ENCODE data around the gene METRN. TPM values are rescaled to one million over a fixed set of nuclear protein-coding genes. Genes with fewer than 3 reads are reported as not detected.
A peak's percentile ranks its signal among the peaks of the same experiment; 100 is the strongest.

METRN gene
- total RNA-seq, 2 experiments from 2014 or later, result 2.6 to 3.2 TPM

DNA sequence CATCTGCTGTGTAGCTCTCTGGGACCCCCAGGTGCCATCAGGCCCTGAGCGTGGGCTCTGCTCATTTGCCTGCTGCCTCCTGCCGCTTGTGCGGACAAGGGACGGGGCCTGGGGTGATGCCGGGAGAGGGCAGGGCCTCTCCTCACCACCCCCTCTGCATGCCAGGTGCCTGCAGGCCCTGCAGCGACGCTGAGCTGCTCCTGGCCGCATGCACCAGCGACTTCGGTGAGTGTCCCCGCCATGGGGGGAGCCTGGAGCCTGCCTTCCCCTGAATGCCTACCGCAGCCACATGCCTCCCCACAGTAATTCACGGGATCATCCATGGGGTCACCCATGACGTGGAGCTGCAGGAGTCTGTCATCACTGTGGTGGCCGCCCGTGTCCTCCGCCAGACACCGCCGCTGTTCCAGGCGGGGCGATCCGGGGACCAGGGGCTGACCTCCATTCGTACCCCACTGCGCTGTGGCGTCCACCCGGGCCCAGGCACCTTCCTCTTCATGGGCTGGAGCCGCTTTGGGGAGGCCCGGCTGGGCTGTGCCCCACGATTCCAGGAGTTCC, 1.9 kb downstream of the METRN start:
- no peaks in the 10 kb centered on the region for H3K36me3 ChIP-seq (ENCODE audit: insufficient read depth, low read length)
- peaks cover 7 to 14% of the 10 kb centered on the region in 2 experiments for H3K27me3 ChIP-seq (ENCODE audit: control insufficient read depth in 1 of 2, insufficient read depth in 2 of 2, low read length in 2 of 2)
- no peak overlapping the region for H3K27ac Mint-ChIP-seq
- ChIA-PET POLR2A (interaction anchor here (1.2 to 4.5 kb wide), 5 partner anchors 10 to 72 kb away, joined by 3 to 30 read pairs (median 5); partner anchors contain the start of genes CCDC78, CHTF18, HAGHL and RPUSD1), CTCF (interaction anchor here (2.3 kb wide), 1 partner anchor 23 kb away, joined by 8 read pairs; the partner anchor contains the start of gene CIAO3)
- no peak overlapping the region for H3K4me3 ChIP-seq (ENCODE audit: low read length)
- intact Hi-C loops (cut with DNase I, micrococcal nuclease), result no loop called here
- H3K27me3 Mint-ChIP-seq, result peaks cover 14% of the 10 kb centered on the region
- H3K4me1 ChIP-seq (ENCODE audit: insufficient read depth, low read length), result peaks cover 43% of the 10 kb centered on the region
- H3K9me3 ChIP-seq (ENCODE audit: control insufficient read depth in 1 of 2, insufficient read depth in 1 of 2, low read length in 2 of 2), result peaks cover 0 to 12% of the 10 kb centered on the region in 2 experiments
- no peaks in the 10 kb centered on the region for H3K36me3 Mint-ChIP-seq (ENCODE audit: low read depth)
- TF ChIP-seq, protein P1, sequence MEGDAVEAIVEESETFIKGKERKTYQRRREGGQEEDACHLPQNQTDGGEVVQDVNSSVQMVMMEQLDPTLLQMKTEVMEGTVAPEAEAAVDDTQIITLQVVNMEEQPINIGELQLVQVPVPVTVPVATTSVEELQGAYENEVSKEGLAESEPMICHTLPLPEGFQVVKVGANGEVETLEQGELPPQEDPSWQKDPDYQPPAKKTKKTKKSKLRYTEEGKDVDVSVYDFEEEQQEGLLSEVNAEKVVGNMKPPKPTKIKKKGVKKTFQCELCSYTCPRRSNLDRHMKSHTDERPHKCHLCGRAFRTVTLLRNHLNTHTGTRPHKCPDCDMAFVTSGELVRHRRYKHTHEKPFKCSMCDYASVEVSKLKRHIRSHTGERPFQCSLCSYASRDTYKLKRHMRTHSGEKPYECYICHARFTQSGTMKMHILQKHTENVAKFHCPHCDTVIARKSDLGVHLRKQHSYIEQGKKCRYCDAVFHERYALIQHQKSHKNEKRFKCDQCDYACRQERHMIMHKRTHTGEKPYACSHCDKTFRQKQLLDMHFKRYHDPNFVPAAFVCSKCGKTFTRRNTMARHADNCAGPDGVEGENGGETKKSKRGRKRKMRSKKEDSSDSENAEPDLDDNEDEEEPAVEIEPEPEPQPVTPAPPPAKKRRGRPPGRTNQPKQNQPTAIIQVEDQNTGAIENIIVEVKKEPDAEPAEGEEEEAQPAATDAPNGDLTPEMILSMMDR (IDR thresholded peaks at IDR 0.05), result no peak
- no peak for DNase-seq
- H3K4me1 Mint-ChIP-seq (ENCODE audit: low read depth), result peaks cover 24% of the 10 kb centered on the region
- H3K27ac ChIP-seq (ENCODE audit: low read depth in 1 of 2, low read length in 2 of 2), result no peak overlapping the region
- H3K4me3 Mint-ChIP-seq, result peak overlapping the region; percentile 69
- no peak for ATAC-seq (ENCODE audit: poor library complexity)
- no peaks in the 10 kb centered on the region for H3K9me3 Mint-ChIP-seq

DNA sequence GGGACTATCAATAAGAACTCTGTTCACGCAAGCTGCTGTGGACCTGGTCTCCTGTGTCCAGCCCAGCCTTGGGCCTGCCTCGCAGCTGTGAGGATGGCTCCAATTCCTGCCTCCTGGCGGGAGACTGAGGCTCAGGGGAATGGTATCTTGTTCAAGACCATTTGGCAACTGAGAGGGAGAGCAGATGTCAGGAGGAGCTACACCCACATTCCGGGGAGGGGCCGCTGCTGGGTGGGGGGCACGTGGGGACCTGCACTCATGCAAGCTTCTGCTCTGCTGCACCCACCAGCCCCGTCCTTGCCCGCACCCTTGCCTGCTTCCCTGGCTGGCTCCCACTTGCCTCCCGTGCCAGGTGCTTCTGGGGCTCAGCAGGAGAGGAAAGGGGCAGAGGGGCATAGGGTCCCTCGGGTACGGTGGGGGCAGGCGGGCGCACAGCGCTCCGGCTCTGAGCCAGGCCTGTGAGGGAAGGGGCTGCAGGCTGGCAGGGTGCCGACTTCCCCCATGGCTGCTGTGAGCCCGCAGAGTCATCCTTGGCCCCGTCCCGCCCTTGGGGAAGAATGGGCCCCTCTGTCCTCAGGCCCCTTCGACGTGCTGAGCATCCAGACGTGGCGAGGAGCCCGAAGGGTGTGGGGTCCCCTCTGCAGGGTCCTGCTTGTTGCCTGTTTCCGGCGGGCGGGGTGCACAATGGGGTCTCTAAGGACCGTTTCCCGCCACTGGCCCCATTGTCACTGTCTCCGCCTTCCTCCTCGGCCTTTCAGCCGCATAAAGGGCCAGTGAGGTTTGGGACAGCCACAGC, 2.7 kb downstream of the METRN start:
- intact Hi-C loops (cut with DNase I, micrococcal nuclease), result no loop called here

DNA sequence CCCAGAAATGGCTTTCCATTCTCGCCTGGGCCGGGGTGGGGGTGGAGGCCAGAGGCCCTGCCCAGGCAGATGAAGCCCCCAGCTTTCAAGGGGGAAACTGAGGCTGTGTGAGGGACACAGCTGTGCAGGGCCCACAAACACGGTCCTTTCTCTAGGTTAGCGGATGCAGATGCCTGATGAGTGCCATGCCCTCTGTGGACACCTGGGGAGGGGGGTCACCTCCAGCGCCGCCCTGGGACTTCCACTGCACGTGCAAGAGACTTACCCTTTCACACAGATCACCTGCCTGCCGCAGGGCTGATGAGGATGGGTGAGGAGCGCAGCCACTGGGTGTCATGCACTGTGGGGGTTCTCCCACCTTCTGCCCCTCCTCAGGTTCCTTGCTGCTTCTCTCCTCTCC, 3.5 kb downstream of the METRN start:
- ChIA-PET POLR2A (interaction anchor here (1.4 kb wide), 1 partner anchor 10 kb away, joined by 6 read pairs; no protein-coding TSS in a partner anchor), CTCF (no interaction called here)
- H3K4me1 Mint-ChIP-seq (ENCODE audit: low read depth), result peaks cover 21% of the 10 kb centered on the region
- Histone ChIP-seq H3K4me1 (ENCODE audit: insufficient read depth, low read length) (peaks cover 51% of the 10 kb centered on the region), H3K4me3 (ENCODE audit: low read length) (no peak overlapping the region), H3K27me3 (ENCODE audit: control insufficient read depth in 1 of 2, insufficient read depth in 2 of 2, low read length in 2 of 2) (peaks cover 7 to 14% of the 10 kb centered on the region in 2 experiments), H3K9me3 (ENCODE audit: control insufficient read depth in 1 of 2, insufficient read depth in 1 of 2, low read length in 2 of 2) (peaks cover 0 to 16% of the 10 kb centered on the region in 2 experiments), H3K27ac (ENCODE audit: low read depth in 1 of 2, low read length in 2 of 2) (no peak overlapping the region), H3K36me3 (ENCODE audit: insufficient read depth, low read length) (no peaks in the 10 kb centered on the region)
- TF ChIP-seq, protein P1 (IDR thresholded peaks at IDR 0.05), result no peak
- no peak overlapping the region for H3K4me3 Mint-ChIP-seq
- H3K36me3 Mint-ChIP-seq (ENCODE audit: low read depth), result no peaks in the 10 kb centered on the region
- no peak for DNase-seq
- intact Hi-C loops (cut with DNase I, micrococcal nuclease), result no loop called here
- no peak for ATAC-seq (ENCODE audit: poor library complexity)
- no peak overlapping the region for H3K27ac Mint-ChIP-seq
- H3K27me3 Mint-ChIP-seq, result peaks cover 8% of the 10 kb centered on the region
- no peaks in the 10 kb centered on the region for H3K9me3 Mint-ChIP-seq

More for the DNA sequence above, 2.7 kb downstream of the METRN start:
- ChIA-PET CTCF (no interaction called here), POLR2A (interaction anchor here (1.2 to 4.5 kb wide), 3 partner anchors 9 to 37 kb away, joined by 4 to 30 read pairs (median 22); partner anchors contain the start of genes CCDC78, HAGHL and STUB1)
- peaks cover 23% of the 10 kb centered on the region for H3K4me1 Mint-ChIP-seq (ENCODE audit: low read depth)
- TF ChIP-seq, protein P1 (IDR thresholded peaks at IDR 0.05), result no peak
- H3K36me3 Mint-ChIP-seq (ENCODE audit: low read depth), result no peaks in the 10 kb centered on the region
- no peak overlapping the region for H3K4me3 ChIP-seq (ENCODE audit: low read length)
- peaks cover 0 to 16% of the 10 kb centered on the region in 2 experiments for H3K9me3 ChIP-seq (ENCODE audit: control insufficient read depth in 1 of 2, insufficient read depth in 1 of 2, low read length in 2 of 2)
- peaks cover 49% of the 10 kb centered on the region for H3K4me1 ChIP-seq (ENCODE audit: insufficient read depth, low read length)
- ATAC-seq (ENCODE audit: poor library complexity), result no peak
- H3K27ac Mint-ChIP-seq, result no peak overlapping the region
- no peaks in the 10 kb centered on the region for H3K9me3 Mint-ChIP-seq
- H3K27me3 Mint-ChIP-seq, result peaks cover 12% of the 10 kb centered on the region
- H3K27me3 ChIP-seq (ENCODE audit: control insufficient read depth in 1 of 2, insufficient read depth in 2 of 2, low read length in 2 of 2), result peaks cover 7 to 14% of the 10 kb centered on the region in 2 experiments
- no peak overlapping the region for H3K4me3 Mint-ChIP-seq
- no peak for DNase-seq
- H3K36me3 ChIP-seq (ENCODE audit: insufficient read depth, low read length), result no peaks in the 10 kb centered on the region
- no peak overlapping the region for H3K27ac ChIP-seq (ENCODE audit: low read depth in 1 of 2, low read length in 2 of 2)
